Neural cell (in vitro differentiated cells): ENCODE measurements around the gene ZMAT3. TPM values are rescaled to one million over a fixed set of nuclear protein-coding genes. Genes with fewer than 3 reads are reported as not detected.
"Not testable (repeated sequence)": the region's sequence is repeated elsewhere in the genome, so short reads cannot be mapped to it uniquely, and the experiment has no call there.

Experiments
- H2AFZ ChIP-seq: fragments of 200-600, 300-800 bp; sonication (generic), shearing (Covaris generic); 2 replicates; pipeline ENCODE4 v1.6.0; 2014; ENCODE audit warnings: low read depth, mild to moderate bottlenecking, antibody characterized with exemption, low read length, moderate library complexity
- H3F3A ChIP-seq: fragments of 200-600 bp; shearing (Covaris generic); 2 replicates; pipeline ENCODE4 v1.6.1; 2016; ENCODE audit warnings: mild to moderate bottlenecking, moderate library complexity, mixed read lengths, antibody characterized with exemption, low read length; ENCODE audit not compliant: insufficient read depth, poor library complexity, severe bottlenecking
- H3K27ac ChIP-seq: fragments of 200-600, 300-800 bp; sonication (generic), shearing (Covaris generic); 2 replicates; pipeline ENCODE4 v1.5.1; 2014; ENCODE audit warnings: mild to moderate bottlenecking, low read length, moderate library complexity
- H3K27me3 ChIP-seq: fragments of 300-800, 200-600 bp; sonication (generic), shearing (Covaris generic); 2 replicates; pipeline ENCODE4 v1.6.0; 2014; ENCODE audit warnings: mild to moderate bottlenecking, low read depth, low read length, moderate library complexity; ENCODE audit not compliant: insufficient read depth
- H3K36me3 ChIP-seq: fragments of 300-800, 200-600 bp; sonication (generic), shearing (Covaris generic); 2 replicates; pipeline ENCODE4 v1.5.1; 2014; ENCODE audit warnings: mild to moderate bottlenecking, antibody characterized with exemption, low read length, moderate library complexity; ENCODE audit not compliant: insufficient read depth
- H3K4me2 ChIP-seq: fragments of 300-800, 200-600 bp; sonication (generic), shearing (Covaris generic); 2 replicates; pipeline ENCODE4 v1.6.0; 2014; ENCODE audit warnings: mild to moderate bottlenecking, low read length
- H3K4me3 ChIP-seq: fragments of 300-800, 200-600 bp; sonication (generic), shearing (Covaris generic); 2 replicates; pipeline ENCODE4 v1.5.1; 2014; ENCODE audit warnings: mild to moderate bottlenecking, low read length, moderate library complexity
- H3K79me2 ChIP-seq: fragments of 200-600 bp; shearing (Covaris generic); replicated peaks from 2 replicates; pipeline ENCODE4 v1.6.0; 2014; ENCODE audit warnings: mild to moderate bottlenecking, low read length, moderate library complexity; ENCODE audit not compliant: insufficient read depth
- H3K9ac ChIP-seq: fragments of 300-800, 200-600 bp; sonication (generic), shearing (Covaris generic); 2 replicates; pipeline ENCODE4 v1.6.1; 2016; ENCODE audit warnings: mild to moderate bottlenecking, low read length, mixed read lengths
- H3K9me2 ChIP-seq: fragments of 200-600 bp; shearing (Covaris generic); 2 replicates; pipeline ENCODE4 v1.6.1; 2016; ENCODE audit warnings: mild to moderate bottlenecking, low read length, mixed read lengths; ENCODE audit not compliant: insufficient read depth
- H3K9me3 ChIP-seq: fragments of 200-600, 300-800 bp; sonication (generic), shearing (Covaris generic); 2 replicates; pipeline ENCODE4 v1.6.1; 2016; ENCODE audit warnings: mild to moderate bottlenecking, mixed run types, low read length, moderate library complexity, mixed read lengths
- H4K20me1 ChIP-seq: fragments of 200-600 bp; shearing (Covaris generic); 2 replicates; pipeline ENCODE4 v1.6.1; 2016; ENCODE audit warnings: mild to moderate bottlenecking, mixed run types; ENCODE audit not compliant: insufficient read depth
- CTCF ChIP-seq: fragments of 450-650 bp; IDR thresholded peaks from 2 replicates; pipeline ENCODE4 v1.5.1; 2014; ENCODE audit warnings: antibody characterized with exemption, mild to moderate bottlenecking, moderate library complexity; ENCODE audit not compliant: poor library complexity, severe bottlenecking
- EP300 ChIP-seq: fragments of 450-650 bp; conservative IDR thresholded peaks from 2 replicates; pipeline ENCODE4 v1.6.1; 2014; ENCODE audit warnings: antibody characterized with exemption, mild to moderate bottlenecking, moderate library complexity; ENCODE audit not compliant: poor library complexity, severe bottlenecking
- EZH2 ChIP-seq: fragments of 200-600, 300-800 bp; shearing (Covaris generic), sonication (generic); IDR thresholded peaks from 2 replicates; pipeline ENCODE4 v1.6.1; 2014; ENCODE audit warnings: antibody characterized with exemption, low read length, borderline replicate concordance, mild to moderate bottlenecking; ENCODE audit not compliant: insufficient read depth, poor library complexity, severe bottlenecking
- MXI1 ChIP-seq: fragments of 450-650 bp; conservative IDR thresholded peaks from 2 replicates; pipeline ENCODE4 v1.6.1; 2014; ENCODE audit warnings: antibody characterized with exemption, mild to moderate bottlenecking; ENCODE audit not compliant: poor library complexity, severe bottlenecking
- POLR2AphosphoS5 ChIP-seq: IDR thresholded peaks from 2 replicates; pipeline ENCODE4 v1.6.1; 2012
- RAD21 ChIP-seq: fragments of 450-650 bp; conservative IDR thresholded peaks from 2 replicates; pipeline ENCODE4 v1.6.1; 2014; ENCODE audit warnings: antibody characterized with exemption, mild to moderate bottlenecking, moderate library complexity
- REST ChIP-seq: IDR thresholded peaks from 2 replicates; pipeline ENCODE4 v1.6.1; 2012; ENCODE audit warnings: borderline replicate concordance
- SMC3 ChIP-seq: fragments of 450-650 bp; conservative IDR thresholded peaks from 2 replicates; pipeline ENCODE4 v1.6.1; 2014; ENCODE audit warnings: antibody characterized with exemption, mild to moderate bottlenecking, moderate library complexity; ENCODE audit not compliant: poor library complexity
- TAF1 ChIP-seq: IDR thresholded peaks from 2 replicates; pipeline ENCODE4 v1.6.1; 2012; ENCODE audit warnings: low read depth
- polyA plus RNA-seq: library from polyadenylated mRNA; depleted of rRNA; stranded (reverse); fragments of >200 nt; gene quantifications from 2 replicates; pipeline ENCODE4 v1.2.3, GENCODE V29; 2014

ZMAT3 gene
- polyA plus RNA-seq, 1 donor from 2014 or later = 3.9 TPM

GRCh38 chr3:179035232-179035631 is 36.4 kb downstream of the ZMAT3 start:
- Histone ChIP-seq H3K27me3 (no peaks in the 10 kb centered on the region), H3K9me2 (no peaks in the 10 kb centered on the region), H4K20me1 (no peaks in the 10 kb centered on the region), H2AFZ (no peak overlapping the region), H3K4me3 (no peak overlapping the region), H3K9me3 (no peaks in the 10 kb centered on the region), H3K9ac (no peak overlapping the region), H3F3A (no peaks in the 10 kb centered on the region), H3K36me3 (no peaks in the 10 kb centered on the region), H3K4me2 (no peak overlapping the region), H3K79me2 (no peaks in the 10 kb centered on the region), H3K27ac (no peak overlapping the region)
- TF ChIP-seq CTCF (no peak), EP300 (no peak), REST (no peak), EZH2 (no peak), SMC3 (no peak), RAD21 (no peak), MXI1 (no peak), TAF1 (no peak), POLR2AphosphoS5 (no peak)

- H3K4me3 ChIP-seq, H3K4me2 ChIP-seq, H3K9ac ChIP-seq, H2AFZ ChIP-seq, H3K27ac ChIP-seq, H3K79me2 ChIP-seq, H3K9me2 ChIP-seq, H3F3A ChIP-seq, H3K27me3 ChIP-seq, H3K9me3 ChIP-seq, H3K36me3 ChIP-seq, H4K20me1 ChIP-seq: not testable (repeated sequence)
Observed at GRCh38 chr3:179033304-179033657, 38.3 kb downstream of the ZMAT3 start.

- H3K79me2 ChIP-seq, H3K27me3 ChIP-seq, H4K20me1 ChIP-seq: not testable (repeated sequence)
Observed at GRCh38 chr3:179032454-179033303, 38.9 kb downstream of the ZMAT3 start.

More at GRCh38 chr3:179032454-179033303, 38.9 kb downstream of the ZMAT3 start:
- H3K9ac ChIP-seq, H3K36me3 ChIP-seq, H3F3A ChIP-seq, H3K9me3 ChIP-seq, H3K4me2 ChIP-seq, H3K9me2 ChIP-seq, H2AFZ ChIP-seq, H3K27ac ChIP-seq, H3K4me3 ChIP-seq: not testable (repeated sequence)
